Upper lobe of right lung (tissue), 1 donor: ENCODE results near the gene PPP4R3B. TPM values are rescaled to one million over a fixed set of nuclear protein-coding genes. Genes with fewer than 3 reads are reported as not detected.
A peak's percentile ranks its signal among the peaks of the same experiment; 100 is the strongest.

ENCODE experiments used
- ATAC-seq: fragments of 200-7000 bp; cut with Tn5 transposase; one replicate; pipeline ENCODE4 v1.9.1; 2020; ENCODE audit warnings: mild to moderate bottlenecking, moderate library complexity
- DNase-seq: peaks from one replicate; pipeline ENCODE4 v3.0.0-alpha.2; 2020
- H3K27ac ChIP-seq: fragments of 200-600 bp; one replicate; pipeline ENCODE4 v1.8.0; 2022
- H3K27me3 ChIP-seq: fragments of 200-600 bp; one replicate; pipeline ENCODE4 v1.8.0; 2022; ENCODE audit warnings: mild to moderate bottlenecking
- H3K36me3 ChIP-seq: fragments of 200-600 bp; one replicate; pipeline ENCODE4 v1.8.0; 2022
- H3K4me1 ChIP-seq: fragments of 200-600 bp; one replicate; pipeline ENCODE4 v1.8.0; 2022
- H3K4me3 ChIP-seq: fragments of 200-600 bp; one replicate; pipeline ENCODE4 v1.8.0; 2022; ENCODE audit warnings: mild to moderate bottlenecking
- H3K9me3 ChIP-seq: fragments of 200-600 bp; one replicate; pipeline ENCODE4 v1.8.0; 2022
- CTCF ChIP-seq: fragments of 200-600 bp; IDR thresholded peaks from one replicate; pipeline ENCODE4 v1.8.0; 2022; ENCODE audit warnings: antibody characterized with exemption
- intact Hi-C: fragments of 100-400 bp; cut with DNase I; formaldehyde crosslinking; loops from one replicate; pipeline ENCODE4 v1.11.0; 2022
- total RNA-seq: library from RNA; stranded (reverse); fragmentation: NEBNext Ultra II Directional; extraction: Animal tissue kit (Norgen Biotek cat#: 25700); gene quantifications from one replicate; pipeline ENCODE4 v1.2.1, GENCODE V29; 2021
- donor health status: DM: no; HTN: yes; CAD: no; lungs with severe emphysema.

PPP4R3B gene
- total RNA-seq, 1 donor from 2014 or later, result 65.5 TPM

- no peak for DNase-seq
- Histone ChIP-seq H3K4me1 (peaks cover 4% of the 10 kb centered on the region), H3K36me3 (no peaks in the 10 kb centered on the region), H3K27ac (no peak overlapping the region), H3K27me3 (no peaks in the 10 kb centered on the region), H3K9me3 (no peaks in the 10 kb centered on the region), H3K4me3 (no peak overlapping the region)
- no peak for TF ChIP-seq CTCF
- no peak for ATAC-seq
- intact Hi-C loops, result no loop called here
Measured at GRCh38 chr2:55627915-55628314, 10.5 kb upstream of the PPP4R3B start.

GRCh38 chr2:55621802-55622201, 4.4 kb upstream of the PPP4R3B start:
- ATAC-seq (no peak), DNase-seq (no peak)
- H3K36me3 ChIP-seq, result peaks cover 8% of the 10 kb centered on the region
- intact Hi-C loops, result no loop called here
- no peaks in the 10 kb centered on the region for H3K27me3 ChIP-seq
- no peak for TF ChIP-seq CTCF
- H3K4me3 ChIP-seq, result no peak overlapping the region
- no peaks in the 10 kb centered on the region for H3K9me3 ChIP-seq
- H3K4me1 ChIP-seq, result peaks cover 31% of the 10 kb centered on the region
- H3K27ac ChIP-seq, result no peak overlapping the region

- no peaks in the 10 kb centered on the region for H3K27me3 ChIP-seq
- ATAC-seq (no peak), DNase-seq (no peak)
- H3K4me1 ChIP-seq, result peaks cover 35% of the 10 kb centered on the region
- intact Hi-C loops, result no loop called here
- no peak overlapping the region for H3K27ac ChIP-seq
- TF ChIP-seq CTCF, result peak; percentile 38
- peaks cover 10% of the 10 kb centered on the region for H3K36me3 ChIP-seq
- H3K9me3 ChIP-seq, result no peaks in the 10 kb centered on the region
- H3K4me3 ChIP-seq, result no peak overlapping the region
Measured at GRCh38 chr2:55620123-55620779, 2.8 kb upstream of the PPP4R3B start.

- peaks cover 40% of the 10 kb centered on the region for H3K4me1 ChIP-seq
Measured at GRCh38 chr2:55618275-55619055, 1.0 kb upstream of the PPP4R3B start.

GRCh38 chr2:55618025-55618274, 528 bp upstream of the PPP4R3B start:
- Histone ChIP-seq H3K36me3 (peaks cover 33% of the 10 kb centered on the region), H3K4me3 (peak overlapping the region; percentile 91), H3K27ac (peak overlapping the region; percentile 93), H3K9me3 (no peaks in the 10 kb centered on the region), H3K4me1 (peaks cover 36% of the 10 kb centered on the region), H3K27me3 (no peaks in the 10 kb centered on the region)
- ATAC-seq (no peak), DNase-seq (no peak)
- intact Hi-C loops, result no loop called here
- no peak for TF ChIP-seq CTCF

More at GRCh38 chr2:55618275-55619055, 1.0 kb upstream of the PPP4R3B start:
- peak; percentile 36 for ATAC-seq
- no peak for TF ChIP-seq CTCF
- H3K27ac ChIP-seq, result peak overlapping the region; percentile 93
- H3K9me3 ChIP-seq, result no peaks in the 10 kb centered on the region
- no peaks in the 10 kb centered on the region for H3K27me3 ChIP-seq
- H3K36me3 ChIP-seq, result peaks cover 28% of the 10 kb centered on the region
- H3K4me3 ChIP-seq, result peak overlapping the region; percentile 91
- peak; percentile 71 for DNase-seq
- intact Hi-C loops, result no loop called here
